ENCODE results near the gene TFDP2. TPM values are rescaled to one million over a fixed set of nuclear protein-coding genes. Genes with fewer than 3 reads are reported as not detected.

Gene TFDP2
- total RNA-seq, 3 donors from 2014 or later (not counting 1 experiment from before 2014, with no cell fraction given) = 134 to 154 (median 142) TPM

- peaks cover 8% of the 10 kb centered on the region for H3K4me1 ChIP-seq (ENCODE audit: control insufficient read depth, insufficient read depth, low read length)
- DNase-seq = no peak
- no peak overlapping the region for H3K4me3 ChIP-seq (ENCODE audit: low read length)
- no peak for ATAC-seq
- no peaks in the 10 kb centered on the region for H3K27me3 ChIP-seq (ENCODE audit: control insufficient read depth, insufficient read depth, low read length)
- H3K27ac ChIP-seq (ENCODE audit: low read length) = no peak overlapping the region
- Mint-ChIP-seq H3K9me3 (no peaks in the 10 kb centered on the region), H3K4me3 (no peak overlapping the region), H3K27ac (peak overlapping the region; percentile 70 to 88), H3K4me1 (peaks cover 63 to 70% of the 10 kb centered on the region in 2 donors), H3K36me3 (no peaks in the 10 kb centered on the region), H3K27me3 (ENCODE audit: low read depth in 2 of 2) (no peaks in the 10 kb centered on the region)
- 86% methylated on average over 2 of the region's 3 CpGs for WGBS (ENCODE audit: insufficient coverage)
- TF ChIP-seq CTCF (IDR thresholded peaks at IDR 0.05) = no peak
- no peaks in the 10 kb centered on the region for H3K9me3 ChIP-seq (ENCODE audit: control insufficient read depth, insufficient read depth, low read length)
- peaks cover 2% of the 10 kb centered on the region for H3K36me3 ChIP-seq (ENCODE audit: control insufficient read depth, insufficient read depth, low read length)
- intact Hi-C loops (cut with micrococcal nuclease) = loop anchor here (2.0 kb wide), 1 partner anchor 14 kb away; the partner anchor contains the start of gene TFDP2
These were observed 14.5 kb downstream of the TFDP2 start for GRCh38 chr3:142134799-142135325.

GRCh38 chr3:142129516-142130171 lies 19.7 kb downstream of the TFDP2 start:
- no CpG with 5 or more reads among the region's 2 CpGs for WGBS (ENCODE audit: insufficient coverage)
- TF ChIP-seq CTCF (IDR thresholded peaks at IDR 0.05) = no peak
- peaks cover 46 to 53% of the 10 kb centered on the region in 2 donors for H3K4me1 Mint-ChIP-seq
- intact Hi-C loops (cut with micrococcal nuclease) = no loop called here
- peak overlapping the region; percentile 71 to 86 for H3K27ac Mint-ChIP-seq
- H3K4me3 ChIP-seq (ENCODE audit: low read length) = no peak overlapping the region
- no peaks in the 10 kb centered on the region for H3K9me3 ChIP-seq (ENCODE audit: control insufficient read depth, insufficient read depth, low read length)
- H3K36me3 Mint-ChIP-seq = no peaks in the 10 kb centered on the region
- H3K27ac ChIP-seq (ENCODE audit: low read length) = peak overlapping the region; percentile 43
- no peaks in the 10 kb centered on the region for H3K36me3 ChIP-seq (ENCODE audit: control insufficient read depth, insufficient read depth, low read length)
- no peaks in the 10 kb centered on the region for H3K9me3 Mint-ChIP-seq
- peak overlapping the region; percentile 54 for H3K4me3 Mint-ChIP-seq
- peaks cover 30% of the 10 kb centered on the region for H3K4me1 ChIP-seq (ENCODE audit: control insufficient read depth, insufficient read depth, low read length)
- no peak for DNase-seq
- H3K27me3 Mint-ChIP-seq (ENCODE audit: low read depth in 2 of 2) = no peaks in the 10 kb centered on the region
- H3K27me3 ChIP-seq (ENCODE audit: control insufficient read depth, insufficient read depth, low read length) = no peaks in the 10 kb centered on the region
- ATAC-seq = no peak

- H3K27me3 Mint-ChIP-seq (ENCODE audit: low read depth in 2 of 2) = no peaks in the 10 kb centered on the region
- no peaks in the 10 kb centered on the region for H3K36me3 ChIP-seq (ENCODE audit: control insufficient read depth, insufficient read depth, low read length)
- intact Hi-C loops (cut with micrococcal nuclease) = no loop called here
- no peak for DNase-seq
- no peak for TF ChIP-seq CTCF (IDR thresholded peaks at IDR 0.05)
- no peaks in the 10 kb centered on the region for H3K36me3 Mint-ChIP-seq
- no peaks in the 10 kb centered on the region for H3K9me3 ChIP-seq (ENCODE audit: control insufficient read depth, insufficient read depth, low read length)
- WGBS (ENCODE audit: insufficient coverage) = 76% methylated on average over 8 of the region's 8 CpGs
- H3K4me1 Mint-ChIP-seq = peaks cover 37 to 41% of the 10 kb centered on the region in 2 donors
- ATAC-seq = peak; percentile 75 to 86 (median 80)
- peak overlapping the region; percentile 43 for H3K27ac ChIP-seq (ENCODE audit: low read length)
- H3K4me1 ChIP-seq (ENCODE audit: control insufficient read depth, insufficient read depth, low read length) = peaks cover 21% of the 10 kb centered on the region
- no peak overlapping the region for H3K4me3 ChIP-seq (ENCODE audit: low read length)
- peak overlapping the region; percentile 74 for H3K4me3 Mint-ChIP-seq
- H3K27me3 ChIP-seq (ENCODE audit: control insufficient read depth, insufficient read depth, low read length) = no peaks in the 10 kb centered on the region
- no peaks in the 10 kb centered on the region for H3K9me3 Mint-ChIP-seq
- peak overlapping the region; percentile 71 to 86 for H3K27ac Mint-ChIP-seq
These were observed 21.2 kb downstream of the TFDP2 start for GRCh38 chr3:142127941-142128658.
